ENCODE measurements around the gene IFNA6. TPM values are rescaled to one million over a fixed set of nuclear protein-coding genes. Genes with fewer than 3 reads are reported as not detected.

Gene IFNA6
- polyA plus RNA-seq, 1 experiment, result not detected

DNA sequence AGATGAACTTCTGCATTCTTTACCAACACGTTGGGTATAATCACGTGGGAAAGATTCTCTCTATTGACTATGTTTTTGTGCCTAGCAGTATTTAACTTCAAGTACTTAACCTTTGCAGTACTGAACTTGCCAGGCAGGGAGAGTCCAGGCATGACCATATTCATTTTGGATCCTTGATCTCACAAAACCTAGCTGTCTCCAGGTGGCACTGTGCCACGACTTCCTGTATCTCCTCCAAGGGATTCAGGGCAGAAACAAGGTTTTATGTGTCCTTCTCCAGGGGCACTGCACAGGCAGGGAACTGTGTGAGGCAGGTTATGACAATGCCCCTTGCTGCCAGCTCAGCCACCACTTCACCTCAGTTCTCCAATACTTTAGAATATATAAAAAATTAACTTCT is 33.8 kb downstream of the IFNA6 start:
- POLR2A ChIA-PET, result no interaction called here
- TF ChIP-seq, protein P1, sequence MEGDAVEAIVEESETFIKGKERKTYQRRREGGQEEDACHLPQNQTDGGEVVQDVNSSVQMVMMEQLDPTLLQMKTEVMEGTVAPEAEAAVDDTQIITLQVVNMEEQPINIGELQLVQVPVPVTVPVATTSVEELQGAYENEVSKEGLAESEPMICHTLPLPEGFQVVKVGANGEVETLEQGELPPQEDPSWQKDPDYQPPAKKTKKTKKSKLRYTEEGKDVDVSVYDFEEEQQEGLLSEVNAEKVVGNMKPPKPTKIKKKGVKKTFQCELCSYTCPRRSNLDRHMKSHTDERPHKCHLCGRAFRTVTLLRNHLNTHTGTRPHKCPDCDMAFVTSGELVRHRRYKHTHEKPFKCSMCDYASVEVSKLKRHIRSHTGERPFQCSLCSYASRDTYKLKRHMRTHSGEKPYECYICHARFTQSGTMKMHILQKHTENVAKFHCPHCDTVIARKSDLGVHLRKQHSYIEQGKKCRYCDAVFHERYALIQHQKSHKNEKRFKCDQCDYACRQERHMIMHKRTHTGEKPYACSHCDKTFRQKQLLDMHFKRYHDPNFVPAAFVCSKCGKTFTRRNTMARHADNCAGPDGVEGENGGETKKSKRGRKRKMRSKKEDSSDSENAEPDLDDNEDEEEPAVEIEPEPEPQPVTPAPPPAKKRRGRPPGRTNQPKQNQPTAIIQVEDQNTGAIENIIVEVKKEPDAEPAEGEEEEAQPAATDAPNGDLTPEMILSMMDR (IDR thresholded peaks at IDR 0.05; ENCODE audit: low read depth, low read length), result no peak
- no peak overlapping the region for H3K27ac ChIP-seq (ENCODE audit: low read depth, low read length)
- H3K27me3 ChIP-seq (ENCODE audit: control insufficient read depth, insufficient read depth, low read length), result peaks cover 5% of the 10 kb centered on the region
- H3K4me3 ChIP-seq (ENCODE audit: low read depth, low read length), result no peak overlapping the region
- CTCF ChIA-PET, result interaction anchor here (1.5 to 5.0 kb wide), 4 partner anchors 9 to 118 kb away, joined by 3 to 34 read pairs (median 26); no protein-coding TSS in a partner anchor
- H3K9me3 ChIP-seq (ENCODE audit: control insufficient read depth, insufficient read depth, low read length), result no peaks in the 10 kb centered on the region
- DNase-seq (ENCODE audit: low read depth, low spot score), result no peak

DNA sequence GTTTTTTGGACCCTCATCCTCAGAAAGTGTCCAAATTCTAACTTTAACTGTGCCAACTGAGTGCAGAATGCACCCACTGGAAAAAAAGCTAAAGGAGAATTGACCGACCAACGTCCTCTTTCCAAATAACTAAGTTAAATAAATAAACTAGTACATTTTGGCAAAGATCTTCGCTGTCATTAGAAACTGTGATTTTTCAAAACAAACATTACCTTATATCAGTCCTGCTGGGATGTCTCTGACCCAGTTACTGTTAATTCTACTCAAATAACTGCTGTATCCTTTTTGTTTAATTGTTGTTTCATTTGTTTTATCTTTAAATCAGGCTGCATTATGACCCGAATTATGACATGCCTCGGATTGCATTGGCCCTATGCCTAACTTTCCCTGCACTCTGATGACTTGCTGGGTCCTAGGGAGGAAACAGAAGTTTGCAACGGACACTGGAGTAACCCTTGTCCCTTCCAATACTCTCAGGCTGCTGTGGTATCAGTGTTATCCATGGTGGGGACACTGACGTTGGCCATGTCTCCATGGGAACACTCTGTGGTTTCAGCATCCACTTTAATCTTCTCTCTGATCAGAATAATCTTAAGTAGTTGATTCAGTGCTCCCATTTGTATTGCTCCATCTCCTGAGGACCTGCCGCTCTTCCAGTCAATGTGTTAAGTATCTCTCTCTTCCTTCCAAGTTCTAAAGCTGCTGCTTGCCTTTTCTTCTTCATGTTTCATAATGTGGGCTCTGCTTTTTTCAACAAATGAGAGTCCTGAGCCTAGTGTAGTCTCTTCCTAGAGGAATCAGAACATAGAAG is 34.5 kb downstream of the IFNA6 start:
- no peak overlapping the region for H3K4me3 ChIP-seq (ENCODE audit: low read depth, low read length)
- ChIA-PET POLR2A (no interaction called here), CTCF (interaction anchor here (1.5 to 5.0 kb wide), 3 partner anchors 10 to 118 kb away, joined by 3 to 26 read pairs (median 25); no protein-coding TSS in a partner anchor)
- no peaks in the 10 kb centered on the region for H3K9me3 ChIP-seq (ENCODE audit: control insufficient read depth, insufficient read depth, low read length)
- TF ChIP-seq, protein P1 (IDR thresholded peaks at IDR 0.05; ENCODE audit: low read depth, low read length), result no peak
- H3K27ac ChIP-seq (ENCODE audit: low read depth, low read length), result no peak overlapping the region
- DNase-seq (ENCODE audit: low read depth, low spot score), result no peak
- peaks cover 5% of the 10 kb centered on the region for H3K27me3 ChIP-seq (ENCODE audit: control insufficient read depth, insufficient read depth, low read length)

DNA sequence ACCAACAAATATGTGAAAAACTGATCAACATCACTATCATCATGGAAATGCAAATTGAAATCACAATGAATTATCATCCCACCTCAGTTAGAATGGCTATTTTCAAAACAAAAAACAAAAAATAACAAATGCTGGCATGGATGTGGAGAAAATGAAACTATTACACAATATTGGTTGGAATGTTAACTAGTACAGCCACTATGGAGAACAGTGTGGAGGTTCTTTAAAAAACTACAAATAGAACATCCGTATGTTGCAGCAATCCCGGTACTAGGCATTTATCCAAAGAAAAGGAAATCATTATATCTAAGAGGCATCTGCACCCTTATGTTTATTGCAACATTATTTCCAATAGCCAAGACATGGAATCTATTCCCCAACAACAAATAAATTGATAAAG is 36.5 kb downstream of the IFNA6 start:
- Histone ChIP-seq H3K27me3 (ENCODE audit: control insufficient read depth, insufficient read depth, low read length) (peaks cover 5% of the 10 kb centered on the region), H3K9me3 (ENCODE audit: control insufficient read depth, insufficient read depth, low read length) (no peaks in the 10 kb centered on the region), H3K27ac (ENCODE audit: low read depth, low read length) (no peak overlapping the region), H3K4me3 (ENCODE audit: low read depth, low read length) (no peak overlapping the region)
- TF ChIP-seq, protein P1 (IDR thresholded peaks at IDR 0.05; ENCODE audit: low read depth, low read length), result no peak
- DNase-seq (ENCODE audit: low read depth, low spot score), result no peak
- POLR2A ChIA-PET, result no interaction called here
- CTCF ChIA-PET, result interaction anchor here (0.8 to 5.0 kb wide), 3 partner anchors 12 to 152 kb away, joined by 3 to 25 read pairs (median 7); no protein-coding TSS in a partner anchor

DNA sequence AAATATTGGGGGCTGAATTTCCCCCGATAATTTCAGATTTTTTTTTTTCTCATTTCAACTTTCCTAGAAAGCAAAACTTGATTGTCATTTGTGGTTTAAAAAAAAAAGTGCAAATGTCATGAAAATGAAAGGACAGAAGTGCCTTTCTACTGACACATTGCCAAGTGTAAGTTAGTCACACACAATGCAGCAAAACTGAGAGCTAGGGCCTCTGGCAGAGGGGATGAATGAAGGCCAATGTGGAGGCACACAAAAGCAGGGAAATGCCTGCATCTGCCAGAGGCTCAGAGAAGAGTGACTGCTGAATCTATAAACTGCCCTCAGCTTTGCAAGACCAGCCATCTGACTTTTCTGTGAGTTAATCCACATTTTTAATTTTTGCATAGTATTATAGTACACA is 38.8 kb downstream of the IFNA6 start:
- ChIA-PET POLR2A (no interaction called here), CTCF (interaction anchor here (1.7 kb wide), 1 partner anchor 14 kb away, joined by 5 read pairs; no protein-coding TSS in a partner anchor)
- Histone ChIP-seq H3K27ac (ENCODE audit: low read depth, low read length) (no peak overlapping the region), H3K9me3 (ENCODE audit: control insufficient read depth, insufficient read depth, low read length) (no peaks in the 10 kb centered on the region), H3K4me3 (ENCODE audit: low read depth, low read length) (no peak overlapping the region), H3K27me3 (ENCODE audit: control insufficient read depth, insufficient read depth, low read length) (peaks cover 5% of the 10 kb centered on the region)
- DNase-seq (ENCODE audit: low read depth, low spot score), result no peak
- TF ChIP-seq, protein P1 (IDR thresholded peaks at IDR 0.05; ENCODE audit: low read depth, low read length), result no peak

DNA sequence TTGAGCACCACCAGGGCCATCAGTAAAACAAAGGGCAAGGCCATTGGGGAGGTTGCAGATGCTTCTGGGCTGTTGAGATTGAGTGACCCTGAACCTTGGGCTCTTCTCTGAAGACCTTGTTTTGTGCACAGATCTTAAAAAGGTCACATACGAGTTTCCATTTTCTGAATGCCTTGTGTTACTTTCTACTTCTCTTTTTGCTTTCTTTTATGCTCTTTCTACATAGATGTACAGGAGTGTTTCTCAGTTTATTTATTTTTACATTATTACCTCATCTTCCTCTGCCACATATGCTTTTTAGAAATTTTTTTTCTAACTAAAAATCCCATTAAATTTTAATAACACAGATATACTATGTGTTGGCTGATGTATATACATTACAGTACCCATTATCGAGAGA is 45.5 kb downstream of the IFNA6 start, which contains the start of gene IFNA5:
IFNA5 (minus strand) TSS at position 101 of the 400 bp plus-strand sequence; CDS start at position 44, 57 bp downstream.
- no peaks in the 10 kb centered on the region for H3K9me3 ChIP-seq (ENCODE audit: control insufficient read depth, insufficient read depth, low read length)
- no peak within 1 kb of the TSS for H3K4me3 ChIP-seq (ENCODE audit: low read depth, low read length)
- peaks cover 6% of the 10 kb centered on the region for H3K27me3 ChIP-seq (ENCODE audit: control insufficient read depth, insufficient read depth, low read length)
- ChIA-PET POLR2A (no interaction called here), CTCF (no interaction called here)
- TF ChIP-seq, protein P1 (IDR thresholded peaks at IDR 0.05; ENCODE audit: low read depth, low read length), result no peak
- no peak within 1 kb of the TSS for H3K27ac ChIP-seq (ENCODE audit: low read depth, low read length)
- DNase-seq (ENCODE audit: low read depth, low spot score), result no peak

Data from AG04450 (cell line).